ENCODE results near the gene CACNA1C.

The CACNA1C gene

GRCh38 chr12:2628401-2628800 is 575.6 kb downstream of the CACNA1C start:
- in situ Hi-C loops (cut with MboI; ENCODE audit: low sequenced_read_pairs), result no loop called here

- in situ Hi-C loops (cut with MboI; ENCODE audit: low sequenced_read_pairs), result no loop called here
Observed at GRCh38 chr12:2629051-2629450, 576.3 kb downstream of the CACNA1C start.

DNA sequence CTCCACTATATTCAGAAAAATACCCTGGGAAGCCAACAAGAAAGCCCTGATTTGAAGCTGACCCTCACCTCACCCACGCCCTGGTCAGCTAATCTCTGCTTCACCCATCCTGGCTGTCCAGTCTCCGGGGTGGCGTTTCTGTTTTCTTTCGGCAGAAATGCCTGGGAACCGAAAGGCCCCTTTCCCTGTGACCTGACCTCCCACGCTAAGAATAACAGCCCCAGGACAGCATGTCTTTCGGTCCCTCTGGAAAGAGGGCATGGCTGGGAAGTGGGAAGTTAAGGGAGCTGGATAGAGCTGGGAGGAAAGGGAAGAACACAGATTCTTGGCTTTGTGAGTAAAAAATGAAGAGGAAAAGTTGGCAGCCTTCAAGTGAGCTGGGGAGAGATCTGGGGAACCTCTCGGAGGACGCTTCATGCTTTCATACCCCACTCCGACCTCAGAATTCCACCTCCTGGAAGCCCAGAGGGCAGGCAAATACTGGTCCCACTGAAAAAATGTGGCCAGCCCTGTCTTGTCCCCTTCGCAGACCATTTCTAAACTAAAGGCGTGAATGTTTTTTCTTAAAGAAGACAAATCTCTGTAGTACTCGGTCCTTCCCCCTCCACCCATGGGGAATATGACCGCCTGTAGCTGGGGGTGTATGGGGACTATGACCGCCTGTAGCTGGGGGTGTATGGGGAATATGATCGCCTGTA is 579.0 kb downstream of the CACNA1C start:
- in situ Hi-C loops (cut with MboI; ENCODE audit: low sequenced_read_pairs), result no loop called here

DNA sequence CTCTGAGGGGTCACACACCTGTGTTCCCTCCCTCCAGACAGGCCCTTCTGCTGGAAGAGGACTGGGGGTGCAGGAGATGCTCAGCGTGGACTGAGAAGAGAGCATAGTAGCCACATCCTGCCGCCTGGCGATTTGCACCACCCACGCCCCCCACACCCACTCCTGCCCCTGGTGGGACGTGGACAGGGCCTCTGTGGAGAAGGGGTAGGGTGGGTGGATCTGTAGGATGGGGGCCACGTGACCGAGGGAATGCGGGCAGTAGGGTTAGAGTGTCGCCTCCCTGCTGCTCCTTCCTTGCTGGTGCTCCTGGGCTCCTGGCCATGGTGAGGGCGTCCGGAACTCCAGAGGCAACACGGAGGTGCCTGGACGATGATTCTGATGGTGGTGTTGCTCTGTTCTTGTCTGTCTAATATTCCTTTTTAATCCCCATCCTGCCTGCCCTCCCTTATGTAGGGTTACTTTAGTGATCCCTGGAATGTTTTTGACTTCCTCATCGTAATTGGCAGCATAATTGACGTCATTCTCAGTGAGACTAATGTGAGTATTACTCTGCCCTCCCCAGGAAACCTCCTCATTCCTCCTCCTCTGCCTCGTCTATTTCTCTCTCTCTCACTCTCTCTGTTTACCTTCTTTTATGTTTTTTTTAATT is 580.5 kb downstream of the CACNA1C start:
- in situ Hi-C loops (cut with MboI; ENCODE audit: low sequenced_read_pairs), result no loop called here

- in situ Hi-C loops (cut with MboI; ENCODE audit: low sequenced_read_pairs), result no loop called here
Observed at GRCh38 chr12:2633825-2634200, 581.0 kb downstream of the CACNA1C start.

DNA sequence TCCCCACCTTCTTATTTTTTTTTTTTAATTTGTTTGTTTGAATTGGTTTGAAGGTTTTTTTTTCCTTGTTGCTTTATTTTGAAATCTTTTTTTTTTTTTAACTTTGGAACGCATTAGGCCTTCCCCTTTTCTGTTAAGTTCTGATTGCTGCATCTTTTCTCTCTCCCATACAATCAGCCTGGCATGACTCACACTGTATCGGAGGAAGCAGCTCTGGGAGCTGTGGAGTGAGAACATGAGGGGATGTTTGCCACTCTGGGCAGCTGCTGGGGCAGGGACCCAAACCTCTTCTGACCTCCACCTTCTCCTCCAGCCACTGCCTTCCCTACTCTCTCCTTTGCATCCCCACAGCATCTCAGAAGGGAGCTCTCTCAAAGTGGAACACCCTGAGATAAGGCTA is 581.7 kb downstream of the CACNA1C start:
- in situ Hi-C loops (cut with MboI; ENCODE audit: low sequenced_read_pairs), result no loop called here

DNA sequence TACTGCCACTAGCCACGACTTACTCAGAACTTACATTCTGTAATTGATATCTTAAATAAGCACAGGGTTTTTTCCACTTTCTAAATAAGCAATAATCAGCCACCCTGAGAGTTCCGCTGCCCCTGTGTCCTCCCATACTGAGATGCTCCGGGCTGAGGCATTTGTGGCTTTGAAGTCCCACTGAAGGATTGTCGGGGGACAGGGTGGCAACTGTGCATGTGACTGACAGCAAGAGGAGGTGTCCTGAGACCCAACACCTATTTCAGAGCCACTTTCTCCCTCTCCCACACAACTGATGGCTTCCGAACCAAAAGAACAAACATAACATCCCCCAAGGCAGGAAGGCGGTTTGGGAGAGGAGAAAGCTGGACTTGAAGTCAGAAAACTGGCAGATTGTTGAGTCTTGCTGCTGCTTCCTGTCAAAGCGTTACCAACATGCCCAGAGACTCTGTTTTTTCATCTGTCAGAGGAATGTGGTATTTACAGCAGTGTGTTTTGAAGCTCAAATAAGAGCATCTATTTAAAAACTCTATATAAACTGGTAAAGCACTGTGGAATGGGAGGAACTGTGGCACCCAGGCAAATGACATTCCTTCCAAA is 584.1 kb downstream of the CACNA1C start:
- in situ Hi-C loops (cut with MboI; ENCODE audit: low sequenced_read_pairs), result no loop called here

DNA sequence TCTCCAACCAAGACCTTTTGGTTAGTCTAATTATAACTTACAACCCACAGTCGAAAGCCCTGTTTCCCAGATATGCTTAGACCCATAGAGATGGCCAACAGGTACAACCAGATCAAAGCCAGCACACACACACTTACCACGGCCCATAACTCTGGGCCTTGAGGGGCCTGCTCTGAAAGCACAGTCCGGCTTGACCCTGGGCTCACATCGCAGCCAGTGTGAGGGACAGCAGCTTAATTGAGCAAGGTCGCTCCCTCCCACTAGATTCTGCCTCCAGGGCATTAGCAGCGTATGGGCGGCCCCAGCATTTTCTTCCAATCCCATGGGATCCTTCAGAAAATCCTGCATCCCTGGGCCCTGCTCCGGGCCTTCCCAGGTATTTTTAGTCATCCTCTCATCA is 584.6 kb downstream of the CACNA1C start:
- in situ Hi-C loops (cut with MboI; ENCODE audit: low sequenced_read_pairs), result no loop called here

DNA sequence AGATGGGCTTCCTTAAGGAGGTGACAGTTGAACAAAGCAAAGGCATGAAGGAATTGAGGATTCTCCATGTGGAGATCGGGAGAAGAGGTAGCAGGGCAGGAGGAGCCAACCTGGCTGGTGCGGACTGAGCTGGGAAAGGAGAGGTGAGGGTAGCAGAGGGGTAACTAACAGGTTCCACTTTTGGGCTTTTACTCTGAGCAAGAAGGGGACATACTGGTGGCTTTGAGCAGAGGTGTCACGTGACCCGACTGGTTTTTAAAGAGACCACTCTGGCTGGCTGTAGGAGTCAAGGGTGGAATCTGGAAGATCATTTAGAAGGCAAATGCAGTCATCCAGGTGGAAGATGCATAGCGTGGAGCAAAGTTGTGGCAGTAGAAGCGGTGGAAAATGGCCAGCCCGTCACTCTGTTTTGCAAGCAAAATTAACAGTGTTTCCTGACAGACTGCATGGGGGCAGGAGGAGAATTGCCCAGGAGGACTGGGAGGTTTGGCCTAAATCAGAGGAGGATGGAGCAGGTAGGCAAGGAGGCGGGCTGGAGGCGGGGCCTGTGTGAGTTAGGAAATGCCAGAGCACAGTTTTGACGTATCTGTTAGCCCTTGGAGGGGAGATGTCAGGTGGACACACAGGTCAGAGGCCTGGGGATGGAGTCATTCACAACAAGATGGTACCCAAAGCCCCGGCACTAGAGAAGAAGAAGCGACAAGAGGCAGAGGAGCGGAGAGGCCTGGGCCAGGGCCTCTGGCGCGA is 585.7 kb downstream of the CACNA1C start:
- in situ Hi-C loops (cut with MboI; ENCODE audit: low sequenced_read_pairs), result no loop called here

GRCh38 chr12:2639020-2639298 is 586.2 kb downstream of the CACNA1C start:
- in situ Hi-C loops (cut with MboI; ENCODE audit: low sequenced_read_pairs), result no loop called here

GRCh38 chr12:2640281-2640680 is 587.5 kb downstream of the CACNA1C start:
- in situ Hi-C loops (cut with MboI; ENCODE audit: low sequenced_read_pairs), result no loop called here

DNA sequence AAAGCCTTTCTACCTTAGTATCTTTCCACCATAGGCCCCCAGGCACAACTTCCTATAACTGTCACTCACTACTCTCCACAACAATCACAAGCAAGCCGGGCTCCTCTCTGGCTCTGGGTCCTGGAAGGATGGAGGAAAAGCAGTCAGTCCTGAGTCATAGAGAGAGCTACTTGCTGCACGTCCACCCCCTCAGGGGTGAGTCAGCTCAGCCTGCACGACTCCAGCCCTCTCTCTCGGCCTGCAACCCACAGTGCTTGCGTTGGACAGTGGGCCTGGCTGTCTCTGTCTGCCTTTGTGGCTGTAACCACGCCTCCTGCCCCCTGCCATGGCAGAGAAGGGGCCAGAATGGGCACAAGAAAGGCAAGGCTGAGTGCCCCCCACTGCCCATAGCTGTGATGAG is 587.9 kb downstream of the CACNA1C start:
- in situ Hi-C loops (cut with MboI; ENCODE audit: low sequenced_read_pairs), result no loop called here

DNA sequence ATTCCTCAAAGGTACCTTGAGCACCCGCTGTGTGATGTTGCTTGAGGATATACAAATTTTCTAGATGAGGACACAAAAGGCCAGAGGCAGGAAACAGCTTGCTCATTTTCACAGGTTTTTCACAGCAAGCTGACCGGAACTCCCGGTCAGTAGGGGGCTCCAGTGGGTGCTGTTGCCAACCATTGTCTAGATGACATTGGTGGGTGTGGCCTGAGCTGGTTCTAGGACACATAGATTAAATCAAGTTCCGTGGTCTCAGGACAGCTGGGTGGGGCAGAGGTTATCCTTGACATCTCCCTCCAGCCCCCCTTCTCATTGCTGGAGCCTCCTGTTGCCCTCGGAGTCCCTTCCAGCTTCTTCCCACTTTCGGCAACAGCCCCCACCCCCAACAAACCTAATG is 588.4 kb downstream of the CACNA1C start:
- in situ Hi-C loops (cut with MboI; ENCODE audit: low sequenced_read_pairs), result no loop called here

GRCh38 chr12:2641761-2642160 is 589.0 kb downstream of the CACNA1C start:
- in situ Hi-C loops (cut with MboI; ENCODE audit: low sequenced_read_pairs), result no loop called here

DNA sequence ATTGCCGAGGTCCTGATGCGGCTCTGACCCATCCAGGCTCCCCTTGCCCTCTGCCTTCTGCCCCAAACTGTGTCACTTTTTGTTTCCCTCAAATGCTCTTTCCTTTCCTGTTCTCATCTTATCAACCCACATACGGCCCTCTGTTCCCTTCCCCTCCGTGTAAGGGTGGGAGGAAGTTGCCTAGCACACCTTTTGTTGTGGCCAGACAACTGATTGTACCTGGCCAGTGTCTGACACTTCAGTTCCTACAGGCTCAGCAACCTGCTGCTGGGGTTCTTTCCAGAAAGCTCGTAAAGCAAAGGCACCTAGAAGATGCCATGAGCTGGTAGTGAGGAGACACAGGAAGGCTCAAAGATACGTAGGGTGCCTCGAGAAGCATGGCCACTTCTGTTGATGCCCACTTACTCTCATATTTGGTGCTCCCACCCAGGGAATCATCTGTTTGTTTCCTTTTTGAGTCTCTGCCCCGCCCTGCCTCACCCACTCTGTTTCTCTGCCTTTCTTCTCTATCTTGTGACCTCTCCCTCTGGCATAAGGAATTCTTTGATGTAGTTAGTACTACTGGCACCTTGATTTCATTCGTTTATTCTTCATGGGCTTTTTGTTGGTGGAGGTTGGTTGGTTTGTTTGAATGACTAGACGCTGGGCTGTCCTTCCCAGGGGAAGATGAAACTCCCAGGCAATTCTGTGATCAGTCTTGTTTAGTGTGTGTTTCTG is 589.5 kb downstream of the CACNA1C start:
- in situ Hi-C loops (cut with MboI; ENCODE audit: low sequenced_read_pairs), result no loop called here

DNA sequence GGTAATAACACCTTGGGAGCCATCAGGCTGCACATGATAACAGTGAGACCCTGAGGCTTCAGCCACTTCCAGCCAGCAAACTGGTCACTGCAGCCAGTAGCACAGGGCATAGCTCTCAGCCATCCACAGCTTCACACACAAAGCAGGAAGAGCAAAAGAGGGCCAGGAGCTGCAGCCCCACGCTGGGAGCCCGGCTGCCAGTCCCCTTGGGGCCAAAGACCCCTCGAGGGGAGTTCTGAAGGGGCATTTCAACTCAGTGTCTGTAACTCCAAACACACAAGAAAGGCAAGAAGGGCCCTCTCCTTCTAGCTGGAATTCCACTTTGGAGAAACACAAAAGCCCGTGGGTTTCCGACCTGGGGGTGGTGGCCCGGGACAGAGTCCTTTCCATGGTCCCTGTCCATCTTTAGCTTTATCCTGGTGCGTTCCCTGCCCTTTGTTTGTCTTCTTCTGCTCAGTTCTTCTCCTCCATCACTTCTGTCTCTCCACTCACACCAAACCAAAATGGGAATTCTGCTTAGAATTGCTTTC is 590.2 kb downstream of the CACNA1C start:
- in situ Hi-C loops (cut with MboI; ENCODE audit: low sequenced_read_pairs), result no loop called here

DNA sequence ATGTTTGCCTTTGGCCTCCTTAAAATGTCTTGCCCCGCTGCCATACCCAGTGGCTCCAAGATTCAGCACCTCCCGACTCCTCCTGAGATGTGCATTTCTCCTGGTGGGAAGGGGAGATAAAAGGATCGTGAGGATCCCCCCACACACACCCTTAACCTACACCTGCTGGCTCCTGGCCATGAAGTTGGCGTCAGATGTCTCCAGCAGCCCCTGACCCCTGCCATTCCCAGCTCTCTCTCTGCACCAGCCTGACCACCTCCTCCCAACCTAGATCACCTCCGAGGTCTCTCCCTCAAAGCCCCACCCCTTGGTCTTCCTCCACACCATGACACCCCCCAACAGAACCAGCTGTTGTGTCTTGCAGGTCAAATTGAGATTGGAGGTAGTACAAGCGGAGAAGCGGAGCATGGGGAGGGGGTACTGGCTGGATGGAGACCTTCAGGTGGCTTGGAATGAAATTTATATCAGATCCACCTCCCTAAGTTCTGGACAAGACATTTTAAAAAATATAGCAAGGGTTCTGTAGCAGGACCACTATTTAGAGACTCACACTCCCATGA is 590.9 kb downstream of the CACNA1C start:
- in situ Hi-C loops (cut with MboI; ENCODE audit: low sequenced_read_pairs), result no loop called here

- in situ Hi-C loops (cut with MboI; ENCODE audit: low sequenced_read_pairs), result no loop called here
Observed at GRCh38 chr12:2644683-2645405, 592.1 kb downstream of the CACNA1C start.

DNA sequence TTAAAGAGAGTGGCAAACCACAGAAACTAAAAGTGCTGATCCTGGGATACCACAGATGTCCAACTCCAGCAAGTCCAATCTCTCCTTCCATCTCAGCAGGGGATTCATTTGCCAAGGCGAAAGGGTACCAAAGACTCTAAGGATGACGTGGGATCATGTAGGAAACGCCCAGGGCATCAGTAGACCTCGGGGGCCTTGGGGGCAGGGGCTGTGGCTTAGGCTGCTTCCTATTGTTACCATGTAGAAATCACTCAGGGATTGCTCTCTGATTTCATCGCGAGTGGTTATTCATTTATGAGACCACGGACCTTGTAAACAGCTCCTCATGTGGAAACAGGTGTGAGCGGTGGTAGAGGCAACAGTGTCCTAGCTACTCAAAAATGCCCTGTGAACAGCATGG is 592.7 kb downstream of the CACNA1C start:
- in situ Hi-C loops (cut with MboI; ENCODE audit: low sequenced_read_pairs), result no loop called here

- in situ Hi-C loops (cut with MboI; ENCODE audit: low sequenced_read_pairs), result no loop called here
Observed at GRCh38 chr12:2646341-2646740, 593.6 kb downstream of the CACNA1C start.

Measured in hTERT RPE-1 (cell line).